GM10266 (cell line): ENCODE results near the gene CMC4.

Experiments used
- DNase-seq: peaks from one replicate; pipeline ENCODE4 v3.0.0; 2012; ENCODE audit errors: extremely low spot score
- TF ChIP-seq, protein P1 (sequence below): IDR thresholded peaks from 2 replicates; pipeline ENCODE4 v1.5.1; 2012; ENCODE audit warnings: mild to moderate bottlenecking, low read depth; ENCODE audit not compliant: control insufficient read depth, insufficient read depth; ENCODE audit errors: missing control alignments

The CMC4 gene

DNA sequence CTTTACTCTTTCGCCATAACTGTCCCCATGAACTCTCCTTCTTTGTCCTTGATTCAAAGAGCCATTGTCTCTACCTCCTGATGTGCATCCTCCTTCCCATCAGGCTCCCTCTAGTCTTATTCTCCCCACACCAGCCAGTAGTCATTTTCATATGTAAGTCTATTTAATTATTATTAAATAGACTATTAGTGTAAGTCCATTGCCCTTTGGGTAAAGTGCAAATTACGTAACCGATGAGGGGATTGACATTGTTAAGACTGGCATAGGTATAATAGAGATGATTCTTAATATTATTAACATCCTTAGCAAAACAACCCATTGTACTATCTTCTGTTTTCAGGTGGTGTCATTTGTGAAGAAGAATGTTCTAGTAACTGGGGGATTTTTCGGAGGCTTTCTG, 16.7 kb downstream of the CMC4 start:
- TF ChIP-seq, protein P1, sequence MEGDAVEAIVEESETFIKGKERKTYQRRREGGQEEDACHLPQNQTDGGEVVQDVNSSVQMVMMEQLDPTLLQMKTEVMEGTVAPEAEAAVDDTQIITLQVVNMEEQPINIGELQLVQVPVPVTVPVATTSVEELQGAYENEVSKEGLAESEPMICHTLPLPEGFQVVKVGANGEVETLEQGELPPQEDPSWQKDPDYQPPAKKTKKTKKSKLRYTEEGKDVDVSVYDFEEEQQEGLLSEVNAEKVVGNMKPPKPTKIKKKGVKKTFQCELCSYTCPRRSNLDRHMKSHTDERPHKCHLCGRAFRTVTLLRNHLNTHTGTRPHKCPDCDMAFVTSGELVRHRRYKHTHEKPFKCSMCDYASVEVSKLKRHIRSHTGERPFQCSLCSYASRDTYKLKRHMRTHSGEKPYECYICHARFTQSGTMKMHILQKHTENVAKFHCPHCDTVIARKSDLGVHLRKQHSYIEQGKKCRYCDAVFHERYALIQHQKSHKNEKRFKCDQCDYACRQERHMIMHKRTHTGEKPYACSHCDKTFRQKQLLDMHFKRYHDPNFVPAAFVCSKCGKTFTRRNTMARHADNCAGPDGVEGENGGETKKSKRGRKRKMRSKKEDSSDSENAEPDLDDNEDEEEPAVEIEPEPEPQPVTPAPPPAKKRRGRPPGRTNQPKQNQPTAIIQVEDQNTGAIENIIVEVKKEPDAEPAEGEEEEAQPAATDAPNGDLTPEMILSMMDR = no peak
- no peak for DNase-seq

DNA sequence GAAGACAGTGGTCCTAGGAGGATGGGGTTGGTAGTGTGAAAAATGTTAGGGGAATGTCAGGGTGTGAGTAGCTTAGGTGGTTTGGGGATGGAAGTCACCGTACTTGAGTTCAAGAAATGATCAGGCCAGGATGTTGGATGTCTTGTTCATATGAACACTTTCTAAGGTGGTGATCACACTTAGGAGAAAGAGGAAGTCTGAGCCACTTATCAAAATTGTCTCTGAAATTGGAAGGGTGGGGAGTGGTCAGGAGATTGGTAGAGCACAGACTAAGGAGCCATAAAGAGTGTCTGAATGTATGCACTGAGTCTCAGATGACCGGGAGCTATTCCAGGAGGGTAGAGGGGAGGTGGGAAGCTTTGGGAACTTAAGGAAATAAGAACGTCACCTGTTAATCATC, 17.3 kb downstream of the CMC4 start:
- TF ChIP-seq, protein P1 = no peak

DNA sequence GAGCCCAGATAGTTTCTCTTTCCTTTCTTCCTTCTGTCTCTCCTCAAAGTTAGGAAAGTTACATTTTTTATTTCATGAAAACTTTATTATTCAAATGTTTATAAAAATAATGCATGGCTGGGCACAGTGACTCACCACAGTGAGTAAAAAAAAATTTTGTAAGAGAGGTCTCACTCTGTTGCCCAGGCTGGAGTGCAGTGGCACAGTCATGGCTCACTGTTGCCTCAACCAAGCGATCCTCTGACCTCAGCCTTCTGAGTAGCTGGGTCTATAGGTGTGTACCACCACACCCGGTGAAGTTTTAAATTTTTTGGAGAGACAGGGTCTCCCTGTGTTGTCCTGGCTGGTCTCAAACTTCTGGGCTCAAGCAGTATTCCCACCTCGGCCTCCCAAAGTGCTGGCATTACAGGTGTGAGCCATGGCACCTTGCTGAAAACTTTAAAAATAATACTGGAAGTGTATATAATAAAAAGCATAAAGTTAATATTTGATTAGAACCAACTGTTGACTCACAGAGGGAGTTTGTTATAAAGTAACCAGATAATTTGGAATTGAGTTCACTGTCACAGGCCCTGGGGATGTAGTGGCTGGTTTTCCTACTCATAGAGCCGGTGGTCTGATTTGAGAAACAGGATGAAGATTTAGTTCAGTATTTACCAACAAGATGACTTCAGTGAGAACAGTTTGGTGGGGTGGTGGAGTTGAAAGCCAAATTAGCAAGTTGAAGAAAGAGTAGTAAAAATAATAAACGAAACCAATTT, 18.0 kb downstream of the CMC4 start:
- DNase-seq = no peak
- TF ChIP-seq, protein P1 = no peak

More for the DNA sequence above, 17.3 kb downstream of the CMC4 start:
- DNase-seq = no peak

DNA sequence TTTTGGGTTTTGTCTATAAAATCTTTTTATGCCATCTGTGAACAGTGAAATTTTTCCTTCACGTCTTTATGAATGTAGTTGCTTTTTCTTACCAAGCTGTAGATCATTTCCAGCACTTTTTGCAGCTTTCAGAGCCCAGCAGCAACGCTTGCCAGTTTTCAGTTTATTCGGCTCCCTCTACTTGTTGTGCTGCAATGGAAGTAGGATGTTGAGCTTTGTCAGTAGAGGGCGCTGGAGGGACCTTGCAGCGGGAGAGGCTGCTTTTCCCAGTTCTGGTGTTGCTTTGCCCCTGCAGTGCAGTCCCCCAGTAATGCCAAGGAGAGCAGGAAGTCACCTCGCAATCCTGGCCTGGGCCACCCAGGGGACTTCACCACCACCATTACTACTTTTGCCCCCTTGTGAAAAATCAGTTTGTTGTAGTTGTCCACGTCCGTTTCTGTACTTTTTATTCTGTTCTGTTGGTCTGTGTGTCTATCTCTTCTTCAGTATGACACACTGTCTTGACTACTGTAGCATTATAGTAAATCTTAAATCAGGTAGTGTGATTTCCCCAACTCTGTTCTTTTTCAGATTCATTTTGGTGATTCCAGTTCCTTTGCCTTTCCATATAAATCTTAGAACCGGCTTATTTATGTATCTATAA, 21.8 kb downstream of the CMC4 start:
- TF ChIP-seq, protein P1 = peak; percentile 42
- DNase-seq = no peak

DNA sequence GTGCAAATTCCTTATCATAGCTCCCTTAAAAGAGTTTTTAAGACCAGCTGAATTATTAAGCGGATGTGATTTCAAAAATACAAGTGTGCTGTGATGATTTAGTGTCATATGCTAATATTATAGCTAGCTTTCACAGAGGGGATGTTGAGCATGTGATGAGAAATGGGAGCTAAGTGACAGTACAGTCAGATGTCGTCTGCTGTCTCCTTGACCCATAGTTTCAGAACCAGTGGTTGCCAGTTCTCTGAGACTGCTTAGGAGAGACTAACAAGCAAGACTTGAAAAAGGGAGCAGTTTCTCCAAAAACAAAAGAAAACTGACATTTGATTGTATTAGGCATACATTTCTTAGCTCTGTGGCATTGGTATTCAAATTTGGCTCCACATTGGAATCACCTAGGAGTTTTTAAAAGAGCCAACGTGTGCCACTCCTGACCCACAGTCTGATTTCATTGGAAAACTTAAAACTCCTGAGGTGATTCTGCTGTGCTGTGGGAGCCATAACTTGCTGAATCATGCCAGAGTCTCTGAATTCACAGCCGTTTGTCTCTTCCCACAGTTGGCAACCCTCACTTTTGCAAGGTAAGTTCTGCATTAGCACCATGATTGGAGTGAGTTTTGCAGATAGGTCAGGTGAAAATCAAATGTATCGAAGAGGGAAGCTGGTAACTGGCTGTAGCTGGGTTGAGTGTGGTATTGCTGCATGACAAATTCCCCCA, 24.0 kb downstream of the CMC4 start:
- DNase-seq = no peak
- TF ChIP-seq, protein P1 = no peak

DNA sequence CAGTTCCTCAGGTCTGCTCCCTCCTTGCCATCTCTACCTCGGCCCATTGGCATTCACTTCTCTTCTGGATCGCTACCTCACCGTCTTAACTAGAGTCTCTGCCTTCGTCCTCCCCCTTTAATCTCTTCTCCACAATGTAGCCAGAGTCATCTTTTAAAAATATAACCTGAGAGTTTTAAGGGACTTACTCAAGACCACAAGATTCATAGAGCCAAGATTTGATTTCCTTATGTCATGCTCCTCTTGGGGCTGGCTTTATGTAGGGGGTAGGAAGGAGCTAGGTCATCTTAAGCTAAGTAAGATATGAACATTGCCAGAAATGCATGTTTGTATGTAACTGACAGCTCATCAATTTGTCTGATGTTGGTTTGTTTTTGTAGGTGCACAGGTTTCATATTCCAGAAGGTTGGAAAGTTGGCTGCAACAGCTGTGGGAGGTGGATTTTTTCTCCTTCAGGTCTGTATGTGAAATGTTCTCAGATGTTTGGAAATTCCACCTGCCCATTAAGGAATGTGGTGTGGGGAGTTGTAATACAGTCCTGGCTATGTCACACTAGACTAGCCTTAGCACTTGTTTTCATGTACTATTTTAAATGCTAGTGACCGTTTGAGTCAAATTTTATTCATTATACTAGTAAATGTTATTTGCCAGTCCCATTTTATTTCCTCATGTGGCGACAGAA, 24.7 kb downstream of the CMC4 start:
- no peak for DNase-seq
- TF ChIP-seq, protein P1 = no peak

DNA sequence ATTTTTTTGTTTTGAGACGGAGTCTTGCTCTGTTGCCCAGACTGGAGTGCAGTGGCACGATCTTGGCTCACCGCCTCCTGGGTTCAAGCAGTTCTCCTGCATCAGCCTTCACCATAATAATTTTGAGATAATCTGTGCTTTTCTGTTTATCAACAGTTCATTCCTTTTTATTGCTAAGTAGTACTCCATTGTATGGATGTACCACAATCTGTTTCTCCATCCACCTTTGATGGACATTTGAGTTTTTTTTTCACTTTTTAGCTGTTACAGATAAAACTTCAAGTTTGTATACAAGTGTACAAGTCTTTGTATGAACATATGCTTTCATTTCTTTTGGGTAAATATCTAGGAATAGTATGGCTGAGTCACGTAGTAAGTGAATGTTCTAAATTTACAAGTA, 35.2 kb downstream of the CMC4 start:
- no peak for DNase-seq
- TF ChIP-seq, protein P1 = no peak
